GM18526 (cell line): ENCODE data around the gene CENPX.

Source experiments
- POLR2A ChIP-seq: IDR thresholded peaks from 3 replicates; pipeline ENCODE4 v1.6.1; 2011; ENCODE audit not compliant: insufficient read length; ENCODE audit errors: extremely low read depth

CENPX gene

DNA sequence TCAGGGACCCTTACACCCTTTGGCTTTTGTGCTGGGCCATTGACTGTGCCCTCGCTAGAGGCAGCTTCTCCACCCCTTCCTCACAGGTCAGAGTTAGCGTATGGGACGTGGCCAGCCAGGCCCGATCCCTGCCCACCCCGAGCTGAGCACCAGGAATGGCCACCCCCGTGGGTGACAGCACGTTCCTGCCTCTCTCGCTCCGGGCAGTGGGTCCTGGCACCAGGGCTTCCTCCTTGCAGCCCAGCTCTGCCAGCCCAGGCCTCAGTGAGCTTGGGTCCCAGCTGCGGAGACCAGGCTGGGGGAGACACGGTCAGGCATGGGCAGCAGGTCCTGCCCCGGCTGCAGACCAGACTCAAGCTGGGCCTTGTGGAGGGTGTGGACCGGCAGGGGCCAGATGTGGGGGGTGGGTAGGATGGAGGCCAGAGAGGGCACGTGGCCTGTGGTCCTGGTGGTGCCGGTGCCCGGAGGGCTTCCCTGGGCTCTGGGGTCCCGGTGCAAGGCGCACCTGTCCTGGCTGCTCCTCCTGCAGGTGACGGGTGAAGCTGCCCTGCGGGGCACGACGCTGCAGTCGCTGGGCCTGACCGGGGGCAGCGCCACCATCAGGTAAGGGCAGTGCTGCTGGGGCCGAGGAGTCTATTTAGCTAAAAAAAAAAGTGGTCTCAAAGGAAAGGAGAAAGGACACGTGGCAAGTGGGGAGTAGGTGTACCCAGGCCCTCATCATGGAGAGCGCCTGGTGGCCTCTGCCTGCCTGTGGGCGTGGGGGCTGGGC lies 27.0 kb downstream of the CENPX start:
- TF ChIP-seq POLR2A: no peak

DNA sequence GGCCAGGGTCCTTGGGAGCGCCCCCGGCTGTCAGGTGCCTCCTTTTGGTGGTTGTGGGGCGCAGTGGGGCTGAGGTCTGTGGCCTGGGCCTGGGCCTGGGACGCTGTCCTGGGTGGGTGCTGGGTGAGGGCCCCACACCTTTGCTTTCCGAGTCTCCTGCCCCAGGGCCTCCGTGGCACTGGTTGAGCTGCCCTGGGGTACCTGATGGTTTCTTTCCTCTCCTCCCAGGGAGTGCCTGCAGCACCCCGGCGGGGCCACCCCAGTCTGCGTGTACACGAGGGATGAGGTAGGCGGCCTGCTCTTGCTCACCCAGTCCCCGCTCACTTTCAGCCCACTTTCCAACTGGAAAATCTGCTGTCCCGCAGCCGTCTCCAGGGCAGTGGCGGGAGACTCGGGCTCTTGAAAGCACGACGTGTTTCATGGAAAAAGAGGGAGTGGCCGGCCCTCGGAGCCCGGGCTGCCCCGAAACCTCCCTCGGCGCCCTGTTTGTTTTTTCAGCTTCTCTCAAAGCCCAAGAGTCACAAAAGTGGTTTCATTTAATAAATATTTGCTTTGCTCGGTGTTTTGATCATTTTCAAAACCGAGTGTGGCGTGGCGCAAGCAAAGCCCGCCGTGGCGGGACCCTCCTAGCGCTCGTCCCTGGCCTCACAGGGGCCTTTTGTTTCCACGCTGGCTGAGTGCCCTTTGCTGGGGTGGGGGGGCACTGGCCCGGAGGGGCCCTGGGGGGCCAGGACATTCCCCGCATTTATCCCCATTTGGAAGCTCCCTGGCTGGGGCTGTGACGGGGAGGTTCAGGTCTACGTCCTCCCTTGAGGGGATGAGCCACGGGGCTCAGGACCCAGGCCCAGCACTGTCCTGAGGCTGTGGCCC lies 27.9 kb downstream of the CENPX start:
- TF ChIP-seq POLR2A: no peak

DNA sequence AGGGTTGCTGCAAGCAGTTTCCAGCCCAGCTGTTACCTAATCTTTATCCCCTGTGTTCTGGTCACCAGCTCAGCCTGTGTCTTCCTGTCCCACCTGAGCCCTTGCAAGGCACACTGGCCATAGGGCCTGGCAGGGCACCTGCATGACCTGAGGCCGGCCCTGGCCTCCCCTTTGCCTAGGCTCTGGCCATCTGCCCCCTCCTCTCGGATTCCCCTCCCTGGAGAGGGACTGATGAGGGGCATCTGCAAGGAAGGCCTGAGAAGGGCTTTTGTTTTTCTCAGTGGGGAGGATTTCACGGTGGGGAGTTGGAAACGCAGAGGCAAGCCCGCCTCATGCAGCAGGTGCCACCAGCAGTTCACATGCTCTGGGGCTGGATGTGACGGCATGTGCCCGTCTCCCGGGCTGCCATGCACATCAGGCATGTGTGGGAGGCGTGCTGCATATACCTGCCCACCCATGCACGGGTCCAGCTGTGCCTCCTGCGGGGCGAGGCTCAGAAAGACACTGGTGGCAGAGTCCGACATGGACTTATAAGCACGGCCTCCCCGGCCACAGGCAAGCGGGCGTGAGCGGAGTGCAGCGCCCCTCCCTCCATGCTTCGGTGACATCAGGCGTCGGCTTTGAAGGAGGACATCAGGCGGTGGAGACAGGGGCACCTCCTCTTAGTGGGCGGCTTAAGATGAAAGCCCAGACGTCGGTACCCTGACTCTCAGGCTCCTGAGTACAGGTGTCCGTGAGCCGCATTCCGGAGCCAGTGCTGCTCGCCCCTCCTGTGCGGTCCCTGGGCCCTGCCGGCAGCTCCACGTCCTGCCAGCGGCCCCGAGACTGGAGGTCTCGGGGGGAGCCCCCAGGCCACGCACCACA lies 28.7 kb downstream of the CENPX start:
- no peak for TF ChIP-seq POLR2A

DNA sequence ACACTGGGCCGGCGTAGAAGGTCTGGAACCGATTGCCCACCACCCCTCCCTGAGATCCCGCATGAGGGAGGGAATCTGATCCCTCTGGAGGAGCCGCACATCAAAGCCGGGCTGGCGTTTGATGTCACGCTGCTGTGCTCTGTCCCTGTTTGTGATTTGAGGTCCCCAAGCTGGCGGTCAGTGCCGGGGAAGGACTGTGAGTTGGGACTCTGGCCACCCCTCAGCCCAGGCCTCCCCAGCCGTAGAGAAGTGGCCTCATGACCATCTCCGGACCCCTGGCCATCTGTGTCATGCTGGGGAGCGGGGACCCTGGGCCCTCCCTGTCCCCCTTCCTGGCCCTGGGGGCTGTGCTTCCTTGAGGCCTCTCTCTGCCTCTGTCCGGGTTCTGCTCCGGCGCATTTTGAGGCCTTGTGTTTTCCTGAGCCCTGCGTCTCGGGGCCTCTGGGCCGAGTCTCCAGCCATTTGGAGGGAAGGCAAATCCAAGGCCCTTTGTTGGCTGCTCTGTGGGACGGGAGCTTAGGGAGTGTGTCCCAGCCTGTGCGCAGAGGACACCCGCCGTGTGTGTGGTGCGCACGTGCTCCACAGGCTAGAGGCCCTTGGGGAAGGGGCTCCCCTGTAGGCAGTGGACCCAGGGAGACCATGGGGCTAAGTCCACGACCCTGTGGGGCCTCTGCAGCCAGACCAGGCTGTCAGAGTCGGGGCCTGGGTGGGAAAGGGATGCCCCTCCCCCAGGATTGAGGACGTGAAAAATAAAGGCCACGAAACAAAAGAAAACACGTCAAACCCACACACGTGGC lies 30.2 kb downstream of the CENPX start:
- no peak for TF ChIP-seq POLR2A

DNA sequence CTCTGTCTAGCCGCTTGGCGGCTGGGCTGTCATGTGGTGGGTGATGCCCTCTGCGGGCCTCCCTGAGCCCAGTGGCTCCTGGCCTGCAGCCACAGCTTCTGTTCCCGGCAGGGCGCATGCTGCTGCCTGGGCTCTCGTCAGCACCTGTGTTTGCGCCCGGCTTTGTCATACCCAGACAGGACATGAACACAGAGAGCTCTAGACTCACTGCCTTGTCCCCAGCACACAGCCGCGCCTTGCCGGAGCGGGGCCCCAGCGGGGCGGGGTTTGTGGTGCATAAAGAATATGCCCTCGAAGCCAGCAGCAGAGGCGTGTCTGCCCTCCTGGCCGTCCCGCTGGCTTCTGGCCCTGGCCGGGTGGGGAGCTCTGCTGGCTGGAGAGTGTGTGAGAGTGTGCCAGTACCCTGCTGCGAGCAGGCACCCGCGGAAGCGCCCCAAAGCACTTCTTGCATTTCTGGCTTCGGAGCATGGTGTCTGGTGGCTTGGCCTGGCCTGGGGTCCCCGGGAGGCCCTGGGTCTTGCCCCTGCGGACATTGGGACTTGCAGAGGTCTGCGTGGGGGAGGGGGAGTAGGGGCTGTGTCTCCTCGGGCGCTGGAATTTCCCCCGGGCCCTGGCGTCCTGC lies 30.9 kb downstream of the CENPX start:
- no peak for TF ChIP-seq POLR2A

DNA sequence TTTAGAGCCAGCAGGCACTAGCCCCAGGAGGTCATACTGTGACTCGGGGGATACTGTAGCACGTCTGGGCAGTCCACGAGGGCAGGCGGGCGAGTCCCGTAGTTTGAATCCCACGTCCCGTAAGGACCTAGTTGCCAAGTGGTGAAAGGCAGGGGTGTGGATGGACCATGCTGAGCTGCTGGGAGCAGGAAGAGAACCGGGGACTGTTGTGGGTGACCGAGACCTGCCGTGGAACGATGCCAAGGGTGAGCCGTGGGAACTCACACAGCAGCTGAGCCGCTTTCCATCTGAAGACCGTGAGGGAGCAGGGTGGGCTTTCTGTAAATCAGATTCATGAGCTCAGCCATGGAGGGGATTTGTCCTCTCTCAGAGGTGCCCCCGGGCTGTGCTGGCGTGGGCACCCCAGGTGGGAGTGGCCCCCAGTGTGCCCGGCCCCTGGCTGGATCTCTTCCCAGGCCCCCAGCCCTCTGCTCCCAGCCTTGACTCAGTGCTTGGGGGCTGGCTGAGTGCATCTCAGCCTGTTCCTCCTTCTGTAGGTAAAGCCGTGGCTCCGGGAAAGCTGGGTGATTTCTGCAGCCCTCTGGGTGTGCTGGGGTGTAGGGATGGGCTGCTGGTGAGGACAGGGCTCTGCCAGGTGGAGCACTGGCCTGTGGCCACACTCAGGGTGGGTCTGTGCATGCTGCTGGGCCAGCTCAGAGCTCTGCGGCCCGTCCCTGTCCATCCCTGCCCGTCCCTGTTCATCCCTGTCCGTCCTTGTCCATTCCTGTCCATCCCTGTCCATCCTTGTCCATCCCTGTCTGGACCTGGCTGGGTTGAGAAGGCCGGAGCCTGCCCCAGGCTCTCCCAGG lies 31.6 kb downstream of the CENPX start:
- TF ChIP-seq POLR2A: no peak

DNA sequence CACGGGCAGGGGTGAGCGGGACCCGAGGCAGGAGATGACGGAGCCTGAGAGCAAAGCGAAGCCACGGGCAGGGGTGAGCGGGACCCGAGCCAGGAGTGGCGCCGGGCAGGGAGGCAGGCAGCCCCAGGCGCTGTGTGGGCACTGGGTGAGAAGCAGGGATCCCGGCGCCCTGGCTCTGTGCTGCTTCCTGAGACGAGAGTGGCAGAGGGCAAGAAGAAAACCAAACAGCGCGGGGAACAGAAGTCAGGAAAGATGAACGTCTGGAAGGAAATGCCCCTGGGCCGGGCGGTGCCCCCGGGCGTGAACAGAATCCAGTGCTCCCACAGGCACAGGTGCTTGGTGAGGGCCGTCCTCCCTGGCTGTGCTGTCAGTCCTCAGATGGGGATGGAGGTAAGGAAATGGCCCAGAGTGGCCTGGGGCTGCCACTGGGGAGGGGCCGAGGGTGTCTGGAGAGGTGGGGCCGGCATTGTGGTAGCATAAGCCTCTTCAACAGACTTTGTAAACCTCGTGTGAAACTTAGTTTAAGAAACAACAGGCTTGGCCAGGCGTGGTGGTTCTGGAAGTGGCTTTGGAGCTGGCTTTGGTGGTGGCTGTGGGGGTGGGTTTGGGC lies 35.4 kb downstream of the CENPX start:
- TF ChIP-seq POLR2A: no peak

DNA sequence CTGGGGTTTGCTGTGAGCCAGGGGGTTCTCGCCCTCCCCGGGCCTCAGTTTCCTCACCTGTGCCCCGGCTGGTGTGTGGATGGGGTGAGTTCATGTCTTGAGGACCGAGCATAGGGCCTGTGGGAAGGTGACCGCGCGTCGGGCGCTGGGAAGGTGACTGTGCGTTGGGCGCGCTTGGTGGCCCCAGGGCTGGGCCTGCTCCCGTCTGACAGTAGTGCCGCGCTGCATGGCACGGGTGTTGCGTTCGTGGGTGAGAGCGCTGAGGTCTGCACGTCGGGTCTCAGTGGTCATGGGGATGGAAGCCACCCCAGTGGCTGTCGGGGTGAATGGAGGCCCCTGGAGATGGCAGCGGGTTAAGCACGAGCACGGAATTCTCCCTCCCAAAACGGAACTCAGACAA lies 36.1 kb downstream of the CENPX start:
- no peak for TF ChIP-seq POLR2A

DNA sequence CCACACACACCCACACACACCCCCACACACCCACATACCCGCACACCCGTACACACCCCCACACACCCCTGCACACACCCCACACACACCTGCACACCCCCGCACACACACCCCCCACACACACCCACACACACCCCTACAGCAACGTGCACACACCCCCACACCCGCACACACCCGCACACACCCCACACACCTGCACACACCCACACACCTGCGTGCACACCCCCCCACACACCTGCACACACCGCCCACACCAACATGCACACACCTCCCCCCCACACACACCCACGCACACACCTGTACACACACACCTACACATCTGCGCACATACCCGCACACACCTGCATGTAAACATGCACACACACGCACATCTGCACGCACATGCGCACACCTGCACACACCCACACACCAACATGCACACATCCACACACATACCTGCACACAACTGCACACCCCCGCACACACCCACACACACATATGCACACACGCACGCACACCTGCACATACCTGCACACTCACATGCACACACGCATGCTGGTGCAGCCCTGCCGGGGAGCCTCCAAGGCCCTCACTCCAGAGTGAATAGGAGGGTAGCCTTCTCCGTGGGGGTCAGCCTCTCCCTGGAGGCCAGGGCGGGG lies 37.8 kb downstream of the CENPX start:
- TF ChIP-seq POLR2A: no peak

DNA sequence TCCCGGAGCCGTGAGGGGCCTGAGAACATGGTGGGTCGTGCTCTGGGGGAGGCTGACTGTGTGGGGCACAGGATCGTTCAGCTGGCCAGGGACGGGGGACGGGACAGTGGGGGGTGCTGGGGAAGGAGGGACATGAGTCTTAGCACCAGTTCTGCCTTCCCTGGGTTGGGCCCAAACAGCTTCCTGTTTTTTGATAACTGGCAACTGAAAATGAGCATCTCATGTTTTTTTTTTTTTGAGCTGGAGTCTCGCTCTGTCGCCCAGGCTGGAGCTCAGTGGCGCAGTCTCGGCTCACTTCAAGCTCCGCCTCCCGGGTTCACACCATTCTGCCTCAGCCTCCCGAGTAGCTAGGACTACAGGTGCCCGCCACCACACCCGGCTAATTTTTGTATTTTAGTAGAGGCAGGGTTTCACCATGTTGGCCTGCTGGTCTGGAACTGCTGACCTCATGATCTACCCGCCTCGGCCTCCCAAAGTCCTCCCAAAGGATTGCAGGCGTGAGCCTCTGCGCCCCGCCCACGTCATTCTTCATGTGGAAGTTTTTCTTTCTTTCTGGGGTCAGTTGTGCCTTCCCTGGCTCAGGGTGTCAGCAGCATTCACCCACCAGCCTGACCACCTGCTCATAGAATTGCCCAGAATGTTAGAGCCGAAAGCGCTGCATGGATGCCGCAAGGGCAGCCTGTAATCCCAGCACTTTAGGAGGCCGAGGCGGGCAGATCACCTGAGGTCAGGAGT lies 38.9 kb downstream of the CENPX start:
- no peak for TF ChIP-seq POLR2A

DNA sequence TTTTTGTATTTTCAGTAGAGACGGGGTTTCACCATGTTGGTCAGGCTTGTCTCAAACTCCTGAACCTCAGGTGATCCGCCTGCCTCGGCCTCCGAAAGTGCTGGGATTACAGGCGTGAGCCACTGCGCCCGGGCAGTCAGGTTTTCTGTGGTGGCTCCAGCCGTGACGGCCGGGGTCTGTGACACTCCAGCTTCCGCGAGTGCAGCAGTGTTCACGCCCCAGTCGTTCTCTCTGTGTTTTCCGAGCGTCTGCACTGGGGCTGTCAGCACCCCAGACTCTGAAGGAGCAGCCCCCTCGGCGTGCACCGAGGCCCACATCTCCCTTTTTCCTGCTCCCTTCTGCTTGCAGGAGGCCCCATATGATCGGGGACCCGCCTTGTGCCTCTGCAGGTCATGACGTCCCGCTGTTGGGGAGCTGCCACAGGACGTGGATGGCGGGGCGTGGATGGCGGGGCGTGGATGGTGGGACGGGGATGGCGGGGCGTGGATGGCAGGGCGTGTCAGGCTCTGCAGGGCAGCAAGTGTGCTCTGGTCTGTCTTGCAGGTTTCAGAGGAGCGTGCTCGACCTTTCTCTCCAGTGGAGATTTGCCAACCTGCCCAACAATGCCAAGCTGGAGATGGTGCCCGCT lies 39.6 kb downstream of the CENPX start:
- no peak for TF ChIP-seq POLR2A
